Upper lobe of left lung (tissue), 6 donors: ENCODE measurements around the gene FRMPD4. TPM values are rescaled to one million over a fixed set of nuclear protein-coding genes. Genes with fewer than 3 reads are reported as not detected.

ENCODE experiments used
- ATAC-seq, 2 donors: fragments of 200-7000 bp; cut with Tn5 transposase; one replicate each; pipeline ENCODE4 v1.9.1; 2022; ENCODE audit warnings: mild to moderate bottlenecking in 2 of 2, moderate library complexity in 2 of 2; ENCODE audit not compliant: low FRiP score in 2 of 2
- DNase-seq, 2 donors: peaks; one replicate each; pipeline ENCODE4 v3.0.0-alpha.2; 2019 to 2020
- H3K27ac ChIP-seq, 4 donors: fragments of 200-600 bp; sonication (generic); one replicate each; pipeline ENCODE4 v1.5.1; 2016 to 2019
- H3K27me3 ChIP-seq, 4 donors: fragments of 200-600 bp; sonication (generic); one replicate each; pipeline ENCODE4 v1.5.1; 2017 to 2019
- H3K36me3 ChIP-seq, 4 donors: fragments of 200-600 bp; sonication (generic); one replicate each; pipeline ENCODE4 v1.5.1; 2016 to 2019
- H3K4me1 ChIP-seq, 4 donors: fragments of 200-600 bp; sonication (generic); one replicate each; pipeline ENCODE4 v1.5.1; 2018 to 2019
- H3K4me3 ChIP-seq, 4 donors: fragments of 200-600 bp; sonication (generic); one replicate each; pipeline ENCODE4 v1.5.1; 2017 to 2019; ENCODE audit warnings: mild to moderate bottlenecking in 2 of 4, moderate library complexity in 1 of 4
- H3K9me3 ChIP-seq, 4 donors: fragments of 200-600 bp; sonication (generic); one replicate each; pipeline ENCODE4 v1.5.1; 2018 to 2019
- CTCF ChIP-seq, 6 experiments: fragments of 450-650 bp in 4 of 6; fragments of 200-600 bp in 2 of 6; sonication (generic) in 2 of 6; IDR thresholded peaks; one replicate each; pipeline ENCODE4 v1.5.1; 2016 to 2019; ENCODE audit warnings: antibody characterized with exemption in 6 of 6
- EP300 ChIP-seq, 4 donors: sonication (generic); formaldehyde crosslinking; IDR thresholded peaks; one replicate each; pipeline ENCODE4 v1.5.1; 2017; ENCODE audit warnings: antibody characterized with exemption in 4 of 4, control low read depth in 2 of 4
- POLR2A ChIP-seq, 4 donors: fragments of 450-650 bp; IDR thresholded peaks; one replicate each; pipeline ENCODE4 v1.5.1; 2016 to 2017; ENCODE audit warnings: antibody characterized with exemption in 4 of 4, mild to moderate bottlenecking in 2 of 4
- POLR2AphosphoS5 ChIP-seq, 2 donors: sonication (generic); formaldehyde crosslinking; IDR thresholded peaks; one replicate each; pipeline ENCODE4 v1.5.1; 2017; ENCODE audit warnings: antibody characterized with exemption in 2 of 2
- WGBS, 2 donors: methylation state at CpG; one replicate each; pipeline ENCODE4 v1.1.5; 2017 to 2018; 5-methylcytosine and 5-hydroxymethylcytosine counted together
- total RNA-seq, 6 donors: library from RNA; depleted of rRNA in 4 of 6; stranded (reverse); fragments of >200 nt in 4 of 6; gene quantifications; one replicate each; pipeline versions ENCODE4 v1.1.0 to v1.2.1, GENCODE V29; 2016 to 2021
- donor health status: DM: no; HTN: no; CAD: no; lungs with moderate emphysema.
- donor health status: DM: no; HTN: yes; CAD: no; lungs with severe emphysema.

FRMPD4 gene
- total RNA-seq, 6 donors from 2014 or later, result 0.03 to 0.15 (median 0.10) TPM; not detected in 2

- Histone ChIP-seq H3K36me3 (no peaks in the 10 kb centered on the region), H3K4me1 (no peaks in the 10 kb centered on the region), H3K9me3 (no peaks in the 10 kb centered on the region), H3K27me3 (no peaks in the 10 kb centered on the region), H3K4me3 (no peak overlapping the region), H3K27ac (no peak overlapping the region)
- DNase-seq, result no peak
- no peak for ATAC-seq
- 69% methylated on average over 1 of the region's 1 CpG; no CpG with 5 or more reads in 1 of the 2 donors for WGBS, 2 donors
- TF ChIP-seq POLR2AphosphoS5 (IDR thresholded peaks at IDR 0.05), result no peak
- TF ChIP-seq POLR2A (IDR thresholded peaks at IDR 0.05), result no peak
- TF ChIP-seq CTCF (IDR thresholded peaks at IDR 0.05), result no peak
- no peak for TF ChIP-seq EP300 (IDR thresholded peaks at IDR 0.05)
Observed at GRCh38 chrX:12206413-12206812, 68.1 kb downstream of the FRMPD4 start.

GRCh38 chrX:12210196-12210815 is 72.0 kb downstream of the FRMPD4 start:
- 69 to 83% methylated on average over 3 to 4 of the region's 4 CpGs for WGBS, 2 donors
- H3K36me3 ChIP-seq, result no peaks in the 10 kb centered on the region
- DNase-seq, result no peak

GRCh38 chrX:12210971-12211370 is 72.7 kb downstream of the FRMPD4 start:
- Histone ChIP-seq H3K27me3 (no peaks in the 10 kb centered on the region), H3K4me1 (no peaks in the 10 kb centered on the region), H3K27ac (no peak overlapping the region), H3K4me3 (no peak overlapping the region), H3K36me3 (no peaks in the 10 kb centered on the region), H3K9me3 (no peaks in the 10 kb centered on the region)
- no peak for DNase-seq
- no peak for ATAC-seq
- WGBS, 2 donors, result 72 to 75% methylated on average over 3 of the region's 3 CpGs
- TF ChIP-seq POLR2AphosphoS5 (IDR thresholded peaks at IDR 0.05) (no peak), CTCF (IDR thresholded peaks at IDR 0.05) (no peak), EP300 (IDR thresholded peaks at IDR 0.05) (no peak), POLR2A (IDR thresholded peaks at IDR 0.05) (no peak)

More at GRCh38 chrX:12210196-12210815, 72.0 kb downstream of the FRMPD4 start:
- no peaks in the 10 kb centered on the region for H3K27me3 ChIP-seq
- no peak for ATAC-seq
- no peaks in the 10 kb centered on the region for H3K4me1 ChIP-seq
- no peak overlapping the region for H3K27ac ChIP-seq
- no peaks in the 10 kb centered on the region for H3K9me3 ChIP-seq
- no peak overlapping the region for H3K4me3 ChIP-seq
- no peak for TF ChIP-seq CTCF (IDR thresholded peaks at IDR 0.05)
- TF ChIP-seq EP300 (IDR thresholded peaks at IDR 0.05), result no peak
- no peak for TF ChIP-seq POLR2AphosphoS5 (IDR thresholded peaks at IDR 0.05)
- no peak for TF ChIP-seq POLR2A (IDR thresholded peaks at IDR 0.05)

- DNase-seq, result no peak
Observed at GRCh38 chrX:12223650-12224049, 85.4 kb downstream of the FRMPD4 start.

More at GRCh38 chrX:12223650-12224049, 85.4 kb downstream of the FRMPD4 start:
- no peaks in the 10 kb centered on the region for H3K27me3 ChIP-seq
- WGBS, 2 donors, result 75 to 82% methylated on average over 4 of the region's 4 CpGs
- no peak for ATAC-seq
- no peaks in the 10 kb centered on the region for H3K4me1 ChIP-seq
- no peak for TF ChIP-seq EP300 (IDR thresholded peaks at IDR 0.05)
- TF ChIP-seq POLR2A (IDR thresholded peaks at IDR 0.05), result no peak
- TF ChIP-seq CTCF (IDR thresholded peaks at IDR 0.05), result no peak
- TF ChIP-seq POLR2AphosphoS5 (IDR thresholded peaks at IDR 0.05), result no peak
- no peaks in the 10 kb centered on the region for H3K36me3 ChIP-seq
- H3K9me3 ChIP-seq, result no peaks in the 10 kb centered on the region
- no peak overlapping the region for H3K27ac ChIP-seq
- no peak overlapping the region for H3K4me3 ChIP-seq
